ENCODE results near the gene DSG3. TPM values are rescaled to one million over a fixed set of nuclear protein-coding genes. Genes with fewer than 3 reads are reported as not detected.

DSG3 gene
- total RNA-seq, 1 donor = not detected

DNA sequence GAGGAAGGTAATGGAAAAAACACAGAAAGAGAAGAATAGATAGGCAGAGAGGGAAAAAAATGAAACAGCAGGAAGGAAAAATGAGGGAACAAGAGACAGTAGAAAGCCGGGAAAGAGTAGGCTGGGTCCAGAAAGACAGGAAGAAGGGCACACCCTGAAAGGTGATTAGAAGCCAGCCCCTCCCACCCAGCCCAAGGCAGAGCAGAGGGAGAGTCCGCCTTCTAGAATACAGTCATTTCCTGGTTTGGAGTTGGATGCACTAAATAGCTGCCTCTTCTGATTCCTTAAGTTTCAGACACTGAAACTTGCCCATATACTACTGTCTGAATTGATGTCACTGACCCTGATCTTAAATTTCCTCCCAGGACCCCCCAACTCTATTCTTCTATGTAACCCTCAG is 17.9 kb upstream of the DSG3 start:
- no peak for DNase-seq (ENCODE audit: low read depth in 2 of 3, low spot score in 2 of 3)

DNA sequence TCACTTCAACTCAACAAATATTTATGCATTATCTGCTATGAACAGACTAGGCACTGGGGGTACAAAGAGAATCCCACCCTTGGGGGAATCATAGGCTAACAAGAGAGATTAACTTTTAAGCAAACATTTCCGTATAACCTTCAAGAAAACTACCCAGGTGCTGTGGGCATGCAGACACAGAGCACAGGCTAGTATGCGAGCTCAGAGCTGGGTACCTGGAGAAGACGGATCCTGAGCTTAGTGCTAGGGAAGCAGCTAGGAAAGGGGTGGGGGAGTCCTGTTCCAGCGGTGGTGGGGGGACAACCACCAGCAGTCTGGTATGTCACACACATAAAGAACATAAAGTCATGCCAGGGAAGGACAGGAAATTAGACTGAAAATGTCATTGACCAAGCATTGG is 17.5 kb upstream of the DSG3 start:
- DNase-seq (ENCODE audit: low read depth in 2 of 3, low spot score in 2 of 3) = no peak

DNA sequence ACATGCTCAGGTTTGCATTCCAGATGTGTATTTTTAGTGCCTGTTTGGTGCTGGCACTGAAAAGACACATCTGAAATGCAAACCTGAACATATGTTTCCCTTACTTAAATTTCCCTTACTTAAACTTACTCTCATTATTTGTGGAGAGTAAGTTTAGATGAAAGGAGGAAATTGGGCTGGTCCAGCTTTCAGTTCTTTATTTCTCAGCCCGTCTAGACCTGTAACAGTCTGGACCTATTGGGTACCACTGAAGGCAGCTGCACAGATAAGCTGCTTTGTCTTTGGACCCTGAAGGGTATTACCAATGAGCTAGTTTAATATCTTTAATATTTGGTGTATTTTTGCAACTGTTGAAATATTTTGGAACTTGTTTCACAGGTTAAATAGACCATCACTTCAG is 17.0 kb upstream of the DSG3 start:
- DNase-seq (ENCODE audit: low read depth in 2 of 3, low spot score in 2 of 3) = no peak

DNA sequence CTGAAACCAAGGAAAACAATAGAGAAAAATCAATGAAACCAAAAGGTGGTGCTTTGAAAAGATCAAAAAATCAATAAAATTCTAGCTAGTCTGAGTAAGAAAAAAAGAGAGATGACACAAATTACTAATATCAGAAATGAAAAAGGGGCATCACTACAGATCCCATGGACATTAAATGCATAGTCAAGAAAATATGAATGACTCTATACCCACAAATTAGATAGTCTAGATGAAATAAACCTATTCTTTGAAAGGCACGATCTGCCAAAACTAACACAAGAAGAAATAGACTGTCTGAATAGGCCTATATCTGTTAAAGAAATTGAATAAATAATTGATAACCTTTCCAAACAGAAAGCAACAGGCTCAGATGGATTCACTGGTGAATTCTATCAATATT is 15.2 kb upstream of the DSG3 start:
- no peak for DNase-seq (ENCODE audit: low read depth in 2 of 3, low spot score in 2 of 3)

DNA sequence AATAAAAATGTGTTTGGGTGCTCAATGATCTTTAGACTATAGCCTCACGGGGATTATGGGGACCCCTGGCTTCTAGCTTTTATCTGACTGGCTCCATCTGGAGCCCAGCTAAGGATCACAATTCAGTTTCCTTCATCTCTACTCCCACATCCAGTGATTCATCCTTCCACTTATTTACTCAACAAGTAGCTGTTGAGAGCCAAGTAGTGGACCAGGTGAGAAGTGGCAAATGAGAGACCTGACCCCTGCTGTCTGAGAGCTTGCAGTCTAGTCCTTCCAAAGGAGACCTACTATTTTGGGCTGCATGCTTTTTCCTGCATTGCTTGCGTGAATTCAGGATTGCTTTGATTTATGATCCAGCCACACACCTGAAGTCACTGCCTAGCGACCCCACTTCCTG is 10.7 kb upstream of the DSG3 start:
- DNase-seq (ENCODE audit: low read depth in 2 of 3, low spot score in 2 of 3) = no peak

DNA sequence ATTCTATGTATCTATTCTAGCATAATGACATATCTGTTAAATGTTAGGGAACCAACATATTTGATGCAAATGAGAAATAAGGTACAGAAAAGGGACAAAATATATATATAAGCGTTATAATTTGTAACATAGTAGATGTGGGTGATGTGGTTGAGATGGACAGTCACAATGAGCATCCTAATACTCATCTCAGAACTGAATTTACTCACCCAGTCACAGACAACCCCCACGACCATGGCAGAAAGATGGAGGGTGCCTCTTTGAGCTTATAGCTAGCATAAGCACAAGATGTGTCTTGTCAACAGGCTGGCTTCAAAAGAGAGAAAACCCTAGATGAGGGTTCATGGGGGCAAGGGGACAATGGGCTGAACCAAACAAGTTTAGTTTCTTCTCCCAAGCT is 9.1 kb upstream of the DSG3 start:
- DNase-seq (ENCODE audit: low read depth in 2 of 3, low spot score in 2 of 3) = no peak

DNA sequence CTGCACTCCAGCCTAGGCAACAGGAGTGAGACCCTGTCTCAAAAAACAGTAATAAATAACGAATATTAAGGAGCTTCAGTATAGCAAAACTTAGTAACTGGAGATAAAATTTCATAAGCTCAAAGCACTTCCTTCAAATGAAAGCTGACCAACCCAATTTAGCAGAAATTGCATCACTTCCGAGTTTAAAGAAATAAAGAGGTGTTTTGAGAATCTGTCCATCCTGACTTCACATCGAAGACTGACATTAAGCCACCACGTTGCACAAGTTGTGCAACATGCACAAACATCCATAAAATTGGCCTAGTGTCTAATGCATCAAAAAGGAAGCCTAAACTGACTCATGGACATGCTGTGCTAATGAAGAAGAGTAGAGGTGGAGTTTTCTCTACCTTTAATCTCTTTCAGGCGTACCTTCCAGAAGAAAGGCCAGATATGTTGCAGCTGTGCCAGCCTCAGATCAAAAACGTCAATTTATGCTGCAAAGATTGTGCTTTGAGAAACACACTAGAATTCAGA is 7.7 kb upstream of the DSG3 start:
- DNase-seq (ENCODE audit: low read depth in 2 of 3, low spot score in 2 of 3) = no peak

DNA sequence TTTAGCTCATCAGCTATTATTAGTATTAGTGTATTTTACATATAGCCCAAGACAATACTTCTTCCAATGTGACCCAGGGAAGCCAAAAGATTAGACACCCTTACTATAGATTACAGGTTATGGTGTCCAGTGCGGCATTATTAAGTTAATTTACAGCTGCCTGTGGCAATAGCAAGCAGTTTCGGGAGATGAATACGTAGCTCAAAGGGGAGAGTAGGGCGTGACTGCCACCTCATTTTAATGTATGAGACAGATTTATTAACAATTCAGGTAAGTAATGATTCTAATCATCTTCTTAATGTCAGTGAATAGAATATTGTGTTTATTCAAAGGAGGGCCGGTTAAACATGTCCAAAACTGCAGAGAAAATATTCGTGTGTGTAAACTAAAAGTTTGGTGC is 6.8 kb upstream of the DSG3 start:
- DNase-seq (ENCODE audit: low read depth in 2 of 3, low spot score in 2 of 3) = no peak

DNA sequence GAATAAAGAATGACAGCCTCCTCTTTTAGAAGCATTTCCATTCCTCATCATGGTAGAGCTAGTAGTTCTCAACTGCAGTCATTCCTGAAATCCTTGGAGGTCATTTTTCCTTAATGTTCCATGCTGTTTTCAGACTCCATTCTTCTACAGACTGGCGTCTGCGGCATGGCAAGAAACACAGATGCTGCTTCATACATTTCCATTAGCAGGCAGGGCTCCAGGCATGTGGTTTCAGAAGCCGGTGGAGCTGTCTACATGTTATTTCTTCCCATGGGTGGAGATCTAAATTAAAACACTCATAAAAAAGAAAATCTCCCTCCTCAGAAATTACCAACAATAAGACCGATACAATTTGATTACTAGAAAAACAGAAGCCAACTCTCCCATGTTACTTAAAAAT is 6.0 kb upstream of the DSG3 start:
- no peak for DNase-seq (ENCODE audit: low read depth in 2 of 3, low spot score in 2 of 3)

DNA sequence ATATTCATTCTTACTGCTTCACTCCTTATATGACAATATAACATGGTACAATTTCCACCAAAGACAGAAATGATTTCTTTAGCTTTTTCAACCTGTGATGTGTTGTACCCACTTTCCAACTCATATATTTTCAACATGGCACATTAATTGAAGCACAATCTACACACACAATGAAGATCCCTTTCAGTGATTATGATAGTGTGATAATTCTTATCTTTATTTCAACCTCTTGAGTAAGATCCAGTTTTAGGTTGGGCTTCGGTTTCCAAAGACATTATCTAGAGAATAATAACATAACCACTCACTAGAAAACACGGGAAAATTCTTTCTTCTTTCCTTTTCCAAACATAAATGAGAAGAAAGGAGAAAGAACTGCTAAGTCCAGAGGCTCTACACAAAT is 3.4 kb upstream of the DSG3 start:
- no peak for DNase-seq (ENCODE audit: low read depth in 2 of 3, low spot score in 2 of 3)

DNA sequence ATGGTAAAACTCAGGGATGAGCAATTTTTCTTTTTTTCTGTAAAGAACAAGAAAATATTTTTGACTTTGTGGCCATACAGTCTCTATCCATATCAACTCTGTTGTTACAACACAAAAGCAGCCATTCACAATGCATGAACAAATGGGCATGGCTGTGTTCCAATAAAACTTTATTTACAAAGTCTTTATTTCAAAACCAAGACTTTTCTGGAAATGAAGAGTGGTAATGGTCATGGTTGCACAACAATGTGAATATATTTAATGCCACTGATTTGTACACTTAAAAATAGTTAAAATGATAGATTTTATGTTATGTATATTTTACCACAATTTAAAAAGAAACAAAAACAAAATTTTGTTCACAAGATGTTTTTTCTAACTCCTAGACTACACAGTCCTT is 1.6 kb upstream of the DSG3 start:
- DNase-seq (ENCODE audit: low read depth in 2 of 3, low spot score in 2 of 3) = no peak

DNA sequence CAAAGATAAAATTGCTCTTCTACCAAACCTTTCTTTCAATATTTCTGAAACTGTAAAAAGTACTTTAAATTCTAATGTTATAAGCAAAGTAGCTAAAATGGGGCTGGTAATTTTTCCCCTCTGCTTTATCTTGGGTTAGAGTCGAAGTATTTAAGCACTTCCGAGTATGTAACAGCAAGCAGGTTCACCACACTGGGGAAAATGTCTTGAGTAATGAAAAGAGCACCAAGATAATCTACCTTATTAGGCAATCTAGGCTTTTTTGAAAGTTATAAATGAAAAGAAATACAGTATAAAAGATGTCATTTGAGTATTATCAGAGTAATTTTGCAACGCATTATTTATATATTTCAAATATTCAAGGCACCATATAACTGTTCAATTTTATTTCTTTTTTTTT is 687 bp upstream of the DSG3 start:
- DNase-seq (ENCODE audit: low read depth in 2 of 3, low spot score in 2 of 3) = no peak

DNA sequence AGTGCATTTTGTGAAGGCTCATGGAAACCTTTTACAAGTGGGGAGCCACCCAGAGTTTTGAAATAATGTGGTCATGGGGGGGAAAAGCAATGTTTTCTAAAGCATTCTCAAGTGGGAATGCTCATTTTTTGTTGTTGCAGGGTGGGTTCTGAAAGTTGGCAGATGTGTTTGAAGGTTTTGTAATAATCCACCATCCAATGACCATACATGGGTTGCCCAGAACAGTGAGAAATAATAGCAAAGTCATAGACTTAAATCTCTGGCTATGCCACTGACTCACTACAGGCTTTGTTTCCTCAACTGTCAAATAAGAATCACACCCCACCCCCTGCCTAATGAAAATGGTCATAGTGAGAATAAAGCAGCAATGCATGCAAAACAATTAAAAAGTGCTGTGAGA is 2.9 kb downstream of the DSG3 start:
- no peak for DNase-seq (ENCODE audit: low read depth in 2 of 3, low spot score in 2 of 3)

DNA sequence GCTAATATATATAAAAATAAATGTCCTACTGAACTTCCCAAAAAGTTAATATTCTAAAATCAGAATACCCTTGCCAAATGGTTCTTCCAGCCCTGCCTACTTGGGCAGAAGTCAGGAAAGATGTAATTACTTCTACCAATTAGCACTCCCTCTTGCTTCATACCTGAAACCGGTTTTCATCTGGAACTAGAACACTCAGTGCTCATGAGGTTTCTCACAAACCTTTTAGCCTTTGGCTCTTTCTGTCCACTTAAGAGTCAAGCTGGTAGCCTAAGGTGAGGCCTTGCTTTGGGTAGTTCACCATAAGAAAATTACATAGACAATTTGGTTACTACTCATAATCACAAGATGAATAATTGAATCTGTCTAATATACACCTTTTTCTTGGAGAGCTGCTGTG is 4.1 kb downstream of the DSG3 start:
- no peak for DNase-seq (ENCODE audit: low read depth in 2 of 3, low spot score in 2 of 3)

DNA sequence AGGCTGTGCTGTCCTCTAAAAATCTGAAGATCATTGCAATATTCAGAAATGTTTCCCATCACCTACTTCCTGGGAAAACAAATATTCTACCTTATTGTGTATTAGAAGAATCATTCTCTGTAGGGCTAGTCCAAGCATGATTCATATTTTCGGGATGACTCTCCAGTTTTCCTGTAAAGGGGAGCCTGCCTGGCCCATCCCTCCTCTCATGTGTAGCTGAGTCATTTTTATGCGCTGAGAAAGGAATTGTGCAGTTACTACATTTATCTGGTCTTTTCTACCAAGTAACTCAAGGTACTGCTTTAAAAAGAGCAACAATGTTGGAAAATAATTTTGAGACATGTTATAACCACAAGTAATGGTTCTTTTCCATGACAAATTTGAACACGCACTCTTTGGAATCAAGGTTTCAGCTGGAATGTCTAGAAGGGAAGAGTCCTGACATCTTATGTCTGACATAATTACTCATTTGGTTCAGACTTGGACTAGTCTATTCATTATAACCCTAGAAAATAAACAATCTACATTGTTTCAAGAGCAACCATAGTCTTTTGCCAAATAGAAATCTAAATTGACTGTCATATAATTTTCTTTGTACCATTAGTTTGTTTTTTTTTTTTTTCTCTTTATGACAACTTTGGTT is 6.6 kb downstream of the DSG3 start:
- no peak for DNase-seq (ENCODE audit: low read depth in 2 of 3, low spot score in 2 of 3)

DNA sequence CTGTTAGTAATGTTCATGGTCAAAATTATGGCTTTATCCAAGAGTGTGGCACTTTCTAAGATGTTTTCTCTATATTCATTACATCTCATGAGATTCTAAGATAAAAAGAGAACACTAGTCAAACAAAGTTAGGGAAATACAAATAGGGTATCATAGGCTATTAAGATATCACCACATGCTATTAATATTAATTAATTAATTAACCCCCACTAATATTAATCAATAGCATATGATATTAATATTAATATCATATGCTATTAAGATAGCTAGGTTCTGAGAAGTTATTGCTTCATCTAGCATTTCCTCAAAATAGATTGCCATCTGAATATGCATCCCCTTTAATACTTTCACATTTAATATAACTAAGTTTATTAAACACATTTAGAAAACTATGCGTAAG is 22.1 kb downstream of the DSG3 start:
- no peak for DNase-seq (ENCODE audit: low read depth in 2 of 3, low spot score in 2 of 3)

DNA sequence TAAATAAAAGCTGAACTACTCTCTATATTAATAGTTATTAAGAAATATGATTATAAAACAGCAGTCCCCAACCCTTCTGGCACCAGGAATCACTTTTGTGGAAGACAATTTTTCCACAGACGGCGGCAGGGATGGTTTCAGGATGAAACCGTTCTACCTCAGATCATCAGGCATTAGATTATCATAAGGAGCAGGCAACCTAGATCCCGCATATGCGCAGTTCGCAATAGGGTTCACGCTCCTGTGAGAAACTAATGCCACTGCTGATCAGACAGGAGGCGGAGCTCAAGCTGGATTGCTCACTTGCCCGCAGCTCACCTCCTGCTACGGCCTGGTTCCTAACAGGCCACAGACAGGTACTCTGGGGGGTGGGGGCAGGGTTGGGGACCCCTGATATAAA is 31.1 kb downstream of the DSG3 start:
- no peak for DNase-seq (ENCODE audit: low read depth in 2 of 3, low spot score in 2 of 3)

DNA sequence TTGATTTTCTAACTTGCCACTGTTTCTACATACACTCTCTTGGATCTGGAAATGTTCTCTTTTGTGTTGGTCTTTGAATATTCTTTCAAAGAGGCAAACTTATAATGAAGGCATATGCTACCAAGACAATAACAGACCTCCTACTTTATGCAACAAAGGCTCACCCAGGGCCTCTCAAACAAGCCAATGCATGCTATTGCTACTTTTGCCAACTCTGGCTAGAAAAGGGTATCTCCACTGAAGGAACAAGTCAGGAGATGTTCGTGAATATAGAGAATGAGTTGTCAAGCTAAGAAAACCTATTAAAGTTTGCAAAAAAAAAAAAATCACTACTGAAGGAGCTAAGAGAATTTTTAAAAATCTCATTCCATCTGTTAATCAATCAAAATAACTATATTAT is 34.5 kb downstream of the DSG3 start:
- no peak for DNase-seq (ENCODE audit: low read depth in 2 of 3, low spot score in 2 of 3)

DNA sequence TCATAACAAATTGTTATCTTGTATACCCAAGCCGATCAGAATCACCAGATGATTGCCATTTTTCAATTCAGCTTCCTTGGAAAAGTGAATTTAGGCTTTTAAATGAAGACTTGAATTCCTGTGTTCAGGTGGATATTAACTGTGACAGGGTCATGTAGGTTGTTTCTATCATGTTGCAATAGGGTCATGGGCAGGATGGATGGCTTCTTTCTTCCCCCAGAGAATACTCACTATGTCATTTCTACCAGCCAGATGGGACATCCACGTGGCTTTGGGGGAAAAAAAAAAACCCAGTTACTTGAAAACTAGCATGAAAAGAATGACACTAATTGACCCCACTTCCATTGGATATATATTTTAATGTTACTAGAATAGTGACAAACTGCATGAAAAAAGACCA is 35.9 kb downstream of the DSG3 start:
- no peak for DNase-seq (ENCODE audit: low read depth in 2 of 3, low spot score in 2 of 3)

DNA sequence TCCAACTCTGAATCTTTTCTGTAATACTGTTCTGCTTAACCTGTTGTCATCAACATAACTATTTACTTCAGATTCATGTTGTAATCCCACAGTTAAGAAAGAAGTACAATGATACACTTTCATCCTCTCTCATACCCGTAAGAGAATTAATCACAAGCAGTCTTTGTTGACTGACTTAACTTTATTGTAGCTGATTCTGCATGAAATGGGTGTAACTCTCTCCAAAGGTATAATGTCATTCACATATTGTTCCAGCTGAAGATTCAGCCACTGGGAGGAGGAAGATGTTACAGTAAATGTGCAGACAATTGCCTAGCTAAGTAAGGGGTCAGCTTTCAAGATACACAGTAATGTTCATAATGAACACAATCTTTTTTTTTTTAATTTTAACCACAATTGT is 36.9 kb downstream of the DSG3 start:
- no peak for DNase-seq (ENCODE audit: low read depth in 2 of 3, low spot score in 2 of 3)

DNA sequence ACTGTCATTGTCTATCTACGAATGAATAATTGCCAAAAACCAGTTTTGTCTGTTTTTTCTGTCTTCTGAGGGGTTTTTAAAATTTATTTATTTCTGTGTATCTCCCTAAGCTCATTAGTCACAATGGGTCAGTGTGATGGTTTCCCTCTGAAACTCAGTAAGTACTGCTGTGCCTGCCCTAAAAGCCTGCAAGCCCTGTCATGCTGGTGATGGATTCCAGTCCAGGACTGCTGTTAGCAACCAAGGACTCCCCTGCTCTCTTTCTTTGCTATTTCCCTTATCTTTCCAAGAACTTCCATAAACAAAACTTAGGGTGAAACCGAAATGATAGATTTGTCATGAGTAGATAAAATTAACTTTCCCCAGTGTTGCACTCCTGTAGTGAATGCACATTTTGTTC is 38.6 kb downstream of the DSG3 start:
- DNase-seq (ENCODE audit: low read depth in 2 of 3, low spot score in 2 of 3) = no peak

DNA sequence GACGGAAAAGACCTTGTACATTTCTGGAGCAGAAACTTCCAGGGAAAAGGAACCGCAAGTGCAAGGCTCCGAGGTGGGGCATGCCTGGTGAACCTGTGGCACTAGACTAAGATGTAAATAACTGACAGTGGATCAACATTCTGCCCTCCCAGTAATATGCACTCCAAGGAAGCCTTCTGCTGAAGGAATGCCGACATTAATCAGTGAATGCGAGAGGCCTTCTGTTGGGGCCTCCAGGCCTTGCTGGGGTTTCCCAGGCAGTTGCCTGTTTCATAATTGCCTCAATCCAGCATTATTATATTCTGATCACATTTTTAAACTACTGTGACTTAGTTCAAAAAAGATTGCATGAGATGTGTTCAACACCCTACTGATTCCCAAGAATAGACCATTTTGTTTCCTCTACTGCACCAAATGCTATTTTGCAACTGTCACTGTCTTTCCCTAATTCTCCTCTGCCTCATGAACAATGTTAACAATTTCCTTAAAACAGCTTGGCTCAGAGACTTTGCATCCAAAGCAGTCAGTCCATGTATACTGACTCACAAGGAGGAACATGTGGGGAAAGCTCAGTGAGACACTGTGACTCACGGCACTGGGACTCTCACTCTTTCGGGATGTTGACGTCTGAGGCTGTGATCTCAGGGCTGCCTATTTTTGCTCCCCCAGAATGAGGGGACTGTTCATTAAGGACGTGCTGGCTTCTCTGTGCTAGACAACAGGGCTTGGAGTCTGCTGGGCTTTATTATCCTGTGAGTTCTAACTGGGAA is 39.9 kb downstream of the DSG3 start:
- no peak for DNase-seq (ENCODE audit: low read depth in 2 of 3, low spot score in 2 of 3)

DNA sequence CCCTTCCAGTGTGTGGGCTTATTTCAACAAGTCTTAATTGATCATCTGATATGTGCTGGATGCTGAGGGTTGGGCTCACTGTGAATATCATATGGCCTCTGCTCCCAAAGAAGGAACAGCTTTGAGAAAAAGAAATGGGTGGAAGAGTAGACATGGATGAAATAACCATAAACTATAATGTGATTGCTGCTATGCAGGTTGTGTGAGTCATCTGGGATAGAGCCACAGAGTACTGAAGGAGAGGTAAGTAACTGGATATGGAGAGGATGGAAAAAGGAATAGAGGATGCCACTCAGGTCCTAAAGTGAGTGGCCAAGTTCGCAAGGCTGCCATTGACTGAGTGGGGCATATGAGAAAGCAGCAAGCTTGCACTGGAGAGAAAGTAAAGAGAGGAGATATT is 41.8 kb downstream of the DSG3 start:
- DNase-seq (ENCODE audit: low read depth in 2 of 3, low spot score in 2 of 3) = no peak

Measured in hematopoietic multipotent progenitor cell (in vitro differentiated cells).